Stimulated activated CD8-positive, alpha-beta memory T cell treated with anti-CD3 and anti-CD28 coated beads, Interleukin-15, amount 100 ng/mL, for 48 hours (primary cell): Measurements from ENCODE around the gene ACER3.
"Not testable (repeated sequence)": the region's sequence is repeated elsewhere in the genome, so short reads cannot be mapped to it uniquely, and the experiment has no call there.

Source experiments
- DNase-seq, 2 donors: peaks; one replicate each; pipeline ENCODE4 v3.0.0-alpha.2; 2020; ENCODE audit warnings: low read depth in 2 of 2

The ACER3 gene

GRCh38 chr11:76872959-76873827 lies 12.5 kb downstream of the ACER3 start:
- no peak for DNase-seq

GRCh38 chr11:76878014-76878413 lies 17.3 kb downstream of the ACER3 start:
- DNase-seq = no peak

GRCh38 chr11:76880314-76880713 lies 19.6 kb downstream of the ACER3 start:
- no peak for DNase-seq

DNA sequence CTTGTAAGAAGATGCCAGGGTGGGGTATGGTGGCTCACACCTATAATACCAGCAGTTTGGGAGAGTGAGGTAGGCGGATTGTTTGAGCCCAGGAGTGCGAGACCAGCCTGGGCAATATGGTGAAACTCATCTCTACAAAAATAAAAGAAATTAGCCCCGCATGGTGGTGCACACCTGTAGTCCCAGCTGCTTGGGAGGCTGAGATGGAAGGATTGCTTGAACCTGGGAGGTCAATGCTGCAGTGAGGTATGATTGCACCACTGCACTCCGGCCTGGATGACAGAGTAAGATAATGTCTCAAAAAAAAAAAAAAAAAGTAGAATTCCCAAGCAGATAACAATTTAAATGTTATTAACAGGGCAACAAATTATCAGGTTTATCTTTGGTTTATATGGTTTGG lies 20.2 kb downstream of the ACER3 start:
- DNase-seq = no peak

GRCh38 chr11:76885390-76886097 lies 24.8 kb downstream of the ACER3 start:
- no peak for DNase-seq

DNA sequence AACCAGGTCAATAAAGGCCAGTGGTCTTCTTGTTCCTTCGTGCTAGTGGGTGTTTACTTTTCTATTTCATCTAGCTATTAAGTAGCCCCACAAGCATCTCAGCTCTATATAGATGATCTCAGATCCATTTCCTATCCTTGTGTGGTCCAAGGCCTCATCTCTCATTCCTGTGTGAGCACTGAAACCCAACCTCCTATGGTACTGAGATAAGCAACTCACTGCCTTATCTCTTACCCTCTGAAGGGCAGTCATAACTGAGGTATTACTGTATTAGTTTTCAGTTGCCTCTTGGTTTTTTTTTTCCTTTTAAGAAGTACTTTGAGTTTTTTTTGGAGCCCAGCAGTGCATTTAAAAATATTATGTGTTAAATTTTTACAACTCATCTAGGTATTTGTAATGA lies 28.3 kb downstream of the ACER3 start:
- DNase-seq = no peak

GRCh38 chr11:76889411-76889975 lies 28.8 kb downstream of the ACER3 start:
- DNase-seq = no peak

GRCh38 chr11:76890329-76890728 lies 29.6 kb downstream of the ACER3 start:
- no peak for DNase-seq

GRCh38 chr11:76891285-76891684 lies 30.6 kb downstream of the ACER3 start:
- DNase-seq = no peak

DNA sequence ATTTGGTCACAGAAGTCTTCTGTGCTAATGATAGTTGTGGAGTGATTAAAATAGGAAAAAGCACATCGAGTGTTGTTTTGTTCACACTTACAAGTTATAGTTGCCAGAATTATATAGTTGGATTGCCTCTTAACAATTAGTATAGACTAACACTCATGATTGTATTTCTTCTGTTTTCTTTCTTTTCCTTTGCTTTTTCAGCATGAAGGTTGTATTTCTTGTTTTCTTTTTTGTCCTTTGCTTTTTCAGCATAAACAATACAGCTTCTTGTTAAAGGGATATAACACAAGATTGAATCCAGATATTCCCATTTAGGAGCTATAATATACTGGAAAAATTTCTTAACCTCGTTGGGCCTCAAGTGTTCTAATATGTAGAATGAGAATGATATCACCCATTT lies 31.1 kb downstream of the ACER3 start:
- DNase-seq = no peak

GRCh38 chr11:76892306-76892705 lies 31.6 kb downstream of the ACER3 start:
- no peak for DNase-seq

DNA sequence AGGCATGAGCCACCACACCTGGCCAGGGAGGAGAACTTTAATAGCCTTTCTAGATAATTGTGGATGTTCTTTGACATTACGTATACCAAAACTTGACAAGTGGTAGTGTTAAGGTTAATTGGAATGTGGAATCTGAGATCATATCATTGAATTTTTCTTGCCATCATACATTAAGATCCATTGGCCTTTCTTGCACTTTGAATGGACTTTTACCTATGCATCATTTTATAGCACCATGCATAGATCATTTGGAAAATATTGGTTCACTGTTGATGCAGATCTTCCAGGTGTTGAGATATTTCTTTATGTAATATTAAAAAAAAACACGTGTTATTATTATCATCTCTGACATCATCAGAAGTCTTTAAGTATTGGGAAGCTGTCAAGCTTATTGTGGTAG lies 36.5 kb downstream of the ACER3 start:
- DNase-seq = no peak

GRCh38 chr11:76901144-76901543 lies 40.4 kb downstream of the ACER3 start:
- DNase-seq = no peak

- DNase-seq = not testable (repeated sequence)
Measured at GRCh38 chr11:76901622-76902021, 40.9 kb downstream of the ACER3 start.

DNA sequence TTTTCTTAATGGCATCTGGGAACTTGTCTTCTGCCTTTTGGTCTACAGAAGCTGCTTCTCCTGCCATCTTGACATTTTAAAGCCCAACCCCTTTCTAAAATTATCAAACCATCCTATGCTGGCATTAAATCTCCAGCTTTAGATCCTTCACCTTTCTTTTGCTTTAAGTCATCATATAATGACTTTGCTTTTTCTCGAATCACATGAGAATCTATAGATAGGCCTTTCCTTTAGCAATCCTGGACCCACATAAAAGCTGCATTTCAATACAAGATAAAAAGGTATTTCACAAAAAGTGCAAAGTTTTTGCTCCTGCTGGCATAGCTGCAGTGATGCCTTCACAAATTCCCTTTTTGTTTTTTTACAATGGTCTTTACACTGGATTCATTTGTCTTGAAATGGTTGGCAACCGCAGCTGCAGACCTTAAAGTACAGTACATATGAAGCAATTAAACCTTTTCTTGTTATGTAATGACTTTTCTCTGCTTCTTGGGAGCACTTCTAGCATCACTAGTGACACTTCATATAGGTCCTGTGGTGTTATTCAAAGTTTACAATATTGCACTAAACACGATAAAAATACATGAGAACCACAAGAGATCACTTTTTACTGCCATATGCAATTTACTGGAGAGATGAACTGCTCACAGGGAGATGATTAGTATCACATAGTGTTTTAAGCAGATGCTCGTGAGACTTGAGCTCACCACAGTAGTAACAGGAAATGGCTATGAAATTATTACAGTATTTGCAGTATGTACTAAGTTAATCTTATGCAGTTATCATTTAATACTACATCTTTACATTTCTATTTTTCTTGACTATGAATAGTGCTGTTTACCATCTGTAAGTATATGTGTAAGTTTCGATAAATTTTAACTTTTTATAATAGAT lies 41.6 kb downstream of the ACER3 start:
- DNase-seq = no peak

- no peak for DNase-seq
Measured at GRCh38 chr11:76903325-76903724, 42.6 kb downstream of the ACER3 start.

- no peak for DNase-seq
Measured at GRCh38 chr11:76910620-76911414, 50.1 kb downstream of the ACER3 start.

- DNase-seq = no peak
Measured at GRCh38 chr11:76911415-76911808, 50.7 kb downstream of the ACER3 start.

DNA sequence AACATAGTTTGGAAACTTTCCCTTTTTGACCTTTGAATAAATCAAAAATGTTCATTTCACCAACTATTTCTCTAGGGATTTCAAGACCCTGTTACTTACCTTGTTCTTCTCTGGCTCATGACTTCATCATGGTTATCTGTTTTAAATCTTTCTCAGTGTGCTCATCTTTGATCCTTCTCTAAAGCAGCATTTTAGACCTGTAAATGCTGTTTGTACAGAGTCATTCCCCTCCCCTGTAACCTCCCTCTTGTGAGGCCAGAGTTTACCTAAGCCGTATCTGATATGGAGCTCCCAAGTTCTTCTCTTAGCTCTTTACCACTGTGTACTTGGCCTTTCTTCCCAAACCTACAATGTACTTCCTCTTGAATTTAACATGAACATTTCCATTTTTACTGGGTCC lies 56.0 kb downstream of the ACER3 start:
- DNase-seq = no peak

DNA sequence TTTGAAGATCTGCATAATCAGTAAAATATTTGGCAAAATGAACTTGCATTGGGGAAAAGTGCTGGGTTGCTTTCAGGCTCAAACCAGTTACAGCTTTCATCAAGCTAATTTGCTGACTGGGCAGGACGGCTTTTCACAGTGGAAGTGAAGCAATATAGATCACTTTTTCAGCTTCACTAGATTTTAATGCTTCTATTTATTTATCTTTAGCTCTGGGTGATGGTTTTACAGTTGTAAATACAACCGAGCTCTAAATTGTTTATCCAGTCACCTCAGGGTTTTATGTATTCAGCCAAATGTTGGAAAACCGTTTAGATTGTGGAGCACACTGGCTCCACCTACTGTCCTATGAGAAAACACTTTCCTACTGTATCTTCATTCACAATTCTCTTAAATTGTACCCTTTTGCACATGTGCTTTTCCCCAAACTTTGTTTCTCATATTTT lies 58.2 kb downstream of the ACER3 start:
- DNase-seq = no peak

- no peak for DNase-seq
Measured at GRCh38 chr11:76919467-76919866, 58.7 kb downstream of the ACER3 start.
